ENCODE data around the gene PRLH.

Gene PRLH

DNA sequence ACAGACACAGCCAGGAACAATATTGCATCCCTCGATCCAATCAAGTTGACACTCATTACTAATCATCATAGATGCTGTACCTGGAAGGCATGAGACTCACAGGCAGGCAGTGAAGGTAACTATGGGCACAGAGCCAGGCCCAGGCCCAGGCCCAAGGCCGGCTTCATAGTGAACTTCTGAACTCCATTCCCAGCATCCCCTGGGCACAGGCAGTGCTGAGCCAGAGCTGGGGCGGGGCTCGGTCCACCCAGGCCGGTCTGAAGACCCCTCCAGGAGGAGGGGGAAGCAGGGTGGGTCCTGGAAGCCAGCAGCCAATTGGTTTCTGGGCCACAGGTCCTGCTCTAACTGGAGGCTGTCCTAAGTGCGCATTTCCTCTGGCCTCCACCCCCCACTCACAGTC is 41.7 kb upstream of the PRLH start:
- no peak for DNase-seq
- in situ Hi-C loops (cut with HindIII; ENCODE audit: low pct_ligation_motif_present, low sequenced_read_pairs): no loop called here
- Histone ChIP-seq H3K27ac (no peak overlapping the region), H3K27me3 (replicated peaks) (no peaks in the 10 kb centered on the region), H3K4me3 (ENCODE audit: low read depth, low read length) (no peak overlapping the region), H3K36me3 (replicated peaks) (peaks cover 63% of the 10 kb centered on the region)
- TF ChIP-seq, protein P1, sequence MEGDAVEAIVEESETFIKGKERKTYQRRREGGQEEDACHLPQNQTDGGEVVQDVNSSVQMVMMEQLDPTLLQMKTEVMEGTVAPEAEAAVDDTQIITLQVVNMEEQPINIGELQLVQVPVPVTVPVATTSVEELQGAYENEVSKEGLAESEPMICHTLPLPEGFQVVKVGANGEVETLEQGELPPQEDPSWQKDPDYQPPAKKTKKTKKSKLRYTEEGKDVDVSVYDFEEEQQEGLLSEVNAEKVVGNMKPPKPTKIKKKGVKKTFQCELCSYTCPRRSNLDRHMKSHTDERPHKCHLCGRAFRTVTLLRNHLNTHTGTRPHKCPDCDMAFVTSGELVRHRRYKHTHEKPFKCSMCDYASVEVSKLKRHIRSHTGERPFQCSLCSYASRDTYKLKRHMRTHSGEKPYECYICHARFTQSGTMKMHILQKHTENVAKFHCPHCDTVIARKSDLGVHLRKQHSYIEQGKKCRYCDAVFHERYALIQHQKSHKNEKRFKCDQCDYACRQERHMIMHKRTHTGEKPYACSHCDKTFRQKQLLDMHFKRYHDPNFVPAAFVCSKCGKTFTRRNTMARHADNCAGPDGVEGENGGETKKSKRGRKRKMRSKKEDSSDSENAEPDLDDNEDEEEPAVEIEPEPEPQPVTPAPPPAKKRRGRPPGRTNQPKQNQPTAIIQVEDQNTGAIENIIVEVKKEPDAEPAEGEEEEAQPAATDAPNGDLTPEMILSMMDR (IDR thresholded peaks at IDR 0.05; ENCODE audit: low read depth, low read length, missing control alignments): no peak

DNA sequence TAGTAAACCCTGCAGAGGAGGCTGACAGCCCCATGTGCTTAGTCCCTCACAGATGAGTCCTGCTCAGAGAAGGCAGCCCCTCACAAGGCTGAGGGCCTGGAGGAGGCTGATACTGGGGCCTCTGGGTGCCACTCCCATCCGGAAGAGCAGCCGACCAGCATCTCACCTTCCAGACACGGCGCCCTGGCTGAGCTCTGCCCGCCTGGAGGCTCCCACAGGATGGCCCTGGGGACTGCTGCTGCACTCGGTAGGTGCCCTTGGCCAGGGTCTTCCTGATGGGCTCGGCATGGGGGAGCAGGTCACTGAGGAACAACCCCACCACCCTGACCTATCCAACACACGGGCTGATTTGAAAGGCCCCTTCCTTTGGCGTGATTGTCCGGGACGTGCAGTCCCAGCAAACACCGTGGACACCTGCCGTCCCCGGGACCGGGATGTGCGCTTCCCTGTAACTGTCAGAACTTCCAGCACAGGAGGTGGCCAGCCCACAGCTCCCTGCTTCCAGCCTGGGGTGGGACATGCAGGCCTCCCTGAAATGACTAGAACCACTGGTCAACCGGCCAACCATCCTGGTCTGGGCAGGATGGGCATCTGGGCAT is 40.7 kb upstream of the PRLH start:
- in situ Hi-C loops (cut with HindIII; ENCODE audit: low pct_ligation_motif_present, low sequenced_read_pairs): no loop called here
- H3K36me3 ChIP-seq (replicated peaks): peaks cover 68% of the 10 kb centered on the region
- TF ChIP-seq, protein P1 (IDR thresholded peaks at IDR 0.05; ENCODE audit: low read depth, low read length, missing control alignments): no peak
- no peak overlapping the region for H3K27ac ChIP-seq
- H3K27me3 ChIP-seq (replicated peaks): no peaks in the 10 kb centered on the region
- DNase-seq: no peak
- no peak overlapping the region for H3K4me3 ChIP-seq (ENCODE audit: low read depth, low read length)

DNA sequence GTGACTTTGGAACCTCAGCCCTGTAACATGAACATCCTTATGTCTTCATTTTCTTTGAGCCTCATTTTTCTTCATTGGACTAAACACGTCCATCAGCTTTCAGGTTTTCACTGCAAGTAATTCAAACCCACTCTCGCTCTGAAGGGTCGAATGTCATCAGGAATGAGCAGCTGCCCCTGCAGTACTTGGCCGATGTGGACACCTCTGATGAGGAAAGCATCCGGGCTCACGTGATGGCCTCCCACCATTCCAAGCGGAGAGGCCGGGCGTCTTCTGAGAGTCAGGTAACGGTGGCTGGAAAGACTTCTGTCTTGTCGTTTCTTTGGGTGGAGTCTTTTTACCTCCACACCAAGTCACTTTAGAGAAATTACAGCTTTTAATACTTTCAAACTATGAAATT is 39.1 kb upstream of the PRLH start:
- H3K36me3 ChIP-seq (replicated peaks): peaks cover 73% of the 10 kb centered on the region
- no peaks in the 10 kb centered on the region for H3K27me3 ChIP-seq (replicated peaks)
- DNase-seq: no peak
- no peak overlapping the region for H3K27ac ChIP-seq
- no peak overlapping the region for H3K4me3 ChIP-seq (ENCODE audit: low read depth, low read length)
- TF ChIP-seq, protein P1 (IDR thresholded peaks at IDR 0.05; ENCODE audit: low read depth, low read length, missing control alignments): no peak
- in situ Hi-C loops (cut with HindIII; ENCODE audit: low pct_ligation_motif_present, low sequenced_read_pairs): no loop called here

DNA sequence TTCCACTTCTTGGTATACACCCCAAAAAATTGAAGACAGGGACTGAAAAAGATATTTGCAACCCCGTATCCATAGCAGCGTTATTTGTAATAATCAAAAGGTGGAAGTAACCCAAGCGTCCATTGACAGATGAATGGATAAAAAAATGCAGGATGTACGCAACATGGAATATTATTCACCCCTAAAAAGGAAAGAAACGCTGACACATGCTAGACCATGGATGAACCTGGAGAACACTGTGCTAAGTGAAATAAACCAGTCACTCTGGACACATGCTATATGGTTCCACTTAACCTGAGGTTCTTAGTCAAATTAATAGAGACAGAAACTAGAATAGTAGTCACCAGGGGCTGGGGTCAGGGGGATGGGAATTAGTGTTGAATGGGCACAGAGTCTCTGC is 38.6 kb upstream of the PRLH start:
- H3K27ac ChIP-seq: no peak overlapping the region
- no peak overlapping the region for H3K4me3 ChIP-seq (ENCODE audit: low read depth, low read length)
- TF ChIP-seq, protein P1 (IDR thresholded peaks at IDR 0.05; ENCODE audit: low read depth, low read length, missing control alignments): no peak
- DNase-seq: no peak
- H3K27me3 ChIP-seq (replicated peaks): no peaks in the 10 kb centered on the region
- peaks cover 78% of the 10 kb centered on the region for H3K36me3 ChIP-seq (replicated peaks)
- in situ Hi-C loops (cut with HindIII; ENCODE audit: low pct_ligation_motif_present, low sequenced_read_pairs): no loop called here

DNA sequence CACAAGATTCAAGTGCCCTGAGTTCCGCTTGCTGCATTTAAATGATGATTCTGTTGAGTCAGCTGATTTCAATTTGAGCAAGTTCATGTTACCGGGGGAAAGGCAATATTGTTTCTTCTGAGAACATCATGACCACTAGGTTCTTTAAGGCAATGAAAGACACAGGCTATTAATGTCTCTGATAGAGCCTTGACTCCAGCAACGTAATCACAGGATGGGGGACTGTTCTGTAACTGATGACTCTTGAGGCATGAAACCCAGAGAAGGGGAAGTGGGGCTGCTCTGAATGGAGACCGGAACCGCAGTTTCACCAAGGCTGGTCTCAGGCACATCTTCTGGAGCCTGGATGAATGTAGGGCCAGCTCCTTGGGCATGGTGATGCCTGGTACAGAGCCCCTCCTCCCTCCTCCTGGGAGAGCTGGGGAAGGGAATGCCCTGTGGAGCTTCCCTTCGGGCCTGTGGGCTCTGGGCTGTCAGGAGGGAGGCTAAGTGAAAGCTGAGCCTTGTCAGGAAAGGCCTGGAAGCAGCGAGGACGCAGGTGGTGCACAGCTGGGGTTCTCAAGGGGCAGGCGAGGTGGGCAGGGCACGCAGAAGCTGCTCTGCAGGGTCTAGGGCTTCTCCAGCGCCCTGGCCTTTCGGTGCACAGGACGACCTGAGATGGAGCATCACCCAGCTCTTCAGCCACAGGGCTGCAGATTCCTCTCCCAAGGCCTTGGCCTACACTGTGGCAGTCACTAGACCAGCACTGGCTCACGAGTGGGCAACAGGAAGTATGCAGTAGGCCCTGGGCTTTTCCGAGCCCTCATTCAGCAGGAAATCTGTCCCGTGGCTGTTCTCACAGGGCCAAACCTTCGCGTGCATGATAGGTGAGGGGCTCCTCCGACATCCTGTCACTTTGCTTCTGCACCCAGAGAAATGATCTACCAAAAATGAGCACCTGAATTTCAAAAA is 36.6 kb upstream of the PRLH start:
- Histone ChIP-seq H3K4me3 (ENCODE audit: low read depth, low read length) (no peak overlapping the region), H3K36me3 (replicated peaks) (peaks cover 87% of the 10 kb centered on the region), H3K27me3 (replicated peaks) (no peaks in the 10 kb centered on the region), H3K27ac (no peak overlapping the region)
- TF ChIP-seq, protein P1 (IDR thresholded peaks at IDR 0.05; ENCODE audit: low read depth, low read length, missing control alignments): no peak
- in situ Hi-C loops (cut with HindIII; ENCODE audit: low pct_ligation_motif_present, low sequenced_read_pairs): no loop called here
- DNase-seq: no peak
